Measurements from ENCODE around the gene ZNF587B.
A peak's percentile ranks its signal among the peaks of the same experiment; 100 is the strongest.
"Not testable (repeated sequence)": the region's sequence is repeated elsewhere in the genome, so short reads cannot be mapped to it uniquely, and the experiment has no call there.

Gene ZNF587B

DNA sequence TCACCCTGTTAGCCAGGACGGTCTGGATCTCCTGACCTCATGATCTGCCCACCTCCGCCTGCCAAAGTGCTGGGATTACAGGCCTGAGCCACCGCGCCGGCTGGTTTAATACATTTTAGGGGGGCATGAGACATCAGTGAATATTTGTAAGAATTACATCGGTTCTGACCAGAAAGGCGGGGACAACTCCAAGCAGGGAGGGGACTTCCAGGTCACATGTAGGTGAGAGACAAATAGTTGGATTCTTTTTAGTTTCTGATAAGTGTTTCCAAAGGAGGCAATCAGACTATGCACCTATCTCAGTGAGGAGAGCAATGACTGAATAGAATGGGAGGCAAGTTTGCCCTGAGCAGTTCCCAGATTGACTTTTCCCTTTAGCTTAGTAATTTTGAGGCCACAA, 11.7 kb upstream of the ZNF587B start:
- no peak for DNase-seq (ENCODE audit: low read depth in 4 of 4, low spot score in 1 of 4)

- peak; percentile 44 to 71 (median 51) for DNase-seq (ENCODE audit: low read depth in 4 of 4, low spot score in 1 of 4)
Measured at GRCh38 chr19:57819475-57820148, 10.5 kb upstream of the ZNF587B start.

GRCh38 chr19:57820599-57820998, 9.5 kb upstream of the ZNF587B start:
- no peak for DNase-seq (ENCODE audit: low read depth in 4 of 4, low spot score in 1 of 4)

DNA sequence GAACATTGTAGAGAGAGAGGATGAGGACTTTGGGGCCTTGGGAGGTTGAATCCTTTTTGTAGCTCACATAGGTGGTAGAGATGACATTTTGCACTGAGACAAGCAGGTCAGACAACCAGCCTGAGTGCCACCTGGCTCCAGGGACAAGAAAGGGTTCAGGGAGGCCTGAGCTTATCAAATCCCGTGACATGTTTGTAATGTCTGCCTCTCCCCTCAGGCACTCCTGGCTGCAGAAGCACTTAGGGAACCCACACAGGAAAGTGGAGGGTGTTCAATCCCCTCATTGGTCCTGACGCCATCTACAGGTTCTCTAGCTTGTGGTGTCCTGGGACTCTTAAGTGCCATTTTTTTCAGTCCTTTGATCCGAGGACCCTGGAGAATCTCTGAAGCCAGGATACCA, 9.0 kb upstream of the ZNF587B start:
- DNase-seq (ENCODE audit: low read depth in 4 of 4, low spot score in 1 of 4): not testable (repeated sequence)

GRCh38 chr19:57821501-57821900, 8.6 kb upstream of the ZNF587B start:
- not testable (repeated sequence) for DNase-seq (ENCODE audit: low read depth in 4 of 4, low spot score in 1 of 4)

DNA sequence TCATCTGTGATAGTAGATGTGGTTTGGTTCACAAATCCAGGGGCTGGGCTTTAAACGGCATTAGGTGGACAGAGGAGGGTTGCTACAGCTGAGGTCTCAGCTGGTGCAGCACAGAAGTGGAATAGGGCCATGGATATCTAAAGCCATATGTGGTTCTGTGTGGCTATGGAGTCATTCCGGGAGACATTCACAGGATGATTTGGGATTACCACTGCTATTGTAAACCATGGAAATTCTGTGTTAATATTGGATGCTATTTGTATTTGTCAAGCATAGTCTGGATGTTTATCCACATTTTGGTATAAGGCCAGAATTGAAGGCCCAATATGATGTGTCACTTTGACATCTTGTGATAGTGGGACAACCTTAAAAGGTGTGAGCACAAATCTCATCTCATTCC, 6.9 kb upstream of the ZNF587B start:
- DNase-seq (ENCODE audit: low read depth in 4 of 4, low spot score in 1 of 4): not testable (repeated sequence)

DNA sequence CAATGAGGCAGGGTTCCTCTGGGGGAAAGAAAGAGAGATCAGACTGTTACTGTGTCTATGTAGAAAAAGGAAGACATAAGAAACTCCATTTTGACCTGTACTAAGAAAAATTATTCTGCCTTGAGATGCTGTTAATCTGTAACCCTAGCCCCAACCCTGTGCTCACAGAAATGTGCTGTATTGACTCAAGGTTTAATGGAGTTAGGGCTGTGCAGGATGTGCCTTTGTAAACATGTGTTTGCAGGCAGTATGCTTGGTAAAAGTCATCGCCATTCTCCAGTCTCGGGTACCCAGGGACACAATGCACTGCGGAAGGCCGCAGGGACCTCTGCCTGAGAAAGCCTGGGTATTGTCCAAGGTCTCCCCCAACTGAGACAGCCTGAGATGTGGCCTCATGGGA, 6.5 kb upstream of the ZNF587B start:
- not testable (repeated sequence) for DNase-seq (ENCODE audit: low read depth in 4 of 4, low spot score in 1 of 4)

GRCh38 chr19:57825511-57825910, 4.6 kb upstream of the ZNF587B start:
- no peak for DNase-seq (ENCODE audit: low read depth in 4 of 4, low spot score in 1 of 4)

- DNase-seq (ENCODE audit: low read depth in 4 of 4, low spot score in 1 of 4): no peak
Measured at GRCh38 chr19:57829316-57829715, 783 bp upstream of the ZNF587B start.

DNA sequence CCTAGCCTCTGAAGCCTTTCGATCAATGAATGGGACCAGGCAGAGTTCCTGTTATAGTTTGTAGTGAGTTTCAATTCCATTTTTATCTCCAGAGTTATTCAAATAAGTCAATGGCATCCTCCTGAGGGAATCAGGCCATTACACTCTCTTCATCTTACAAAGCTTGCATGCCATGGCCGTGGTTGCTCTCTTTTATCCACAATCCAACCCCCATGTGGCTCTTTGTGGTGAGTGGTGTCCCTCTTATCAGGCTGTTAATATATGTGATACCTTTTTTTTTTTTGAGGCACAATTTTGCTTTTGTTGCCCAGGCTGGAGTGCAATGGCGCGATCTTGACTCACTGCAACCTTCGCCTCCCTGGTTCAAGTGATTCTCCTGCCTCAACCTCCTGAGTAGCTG, 6.9 kb downstream of the ZNF587B start:
- not testable (repeated sequence) for DNase-seq (ENCODE audit: low read depth in 4 of 4, low spot score in 1 of 4)

DNA sequence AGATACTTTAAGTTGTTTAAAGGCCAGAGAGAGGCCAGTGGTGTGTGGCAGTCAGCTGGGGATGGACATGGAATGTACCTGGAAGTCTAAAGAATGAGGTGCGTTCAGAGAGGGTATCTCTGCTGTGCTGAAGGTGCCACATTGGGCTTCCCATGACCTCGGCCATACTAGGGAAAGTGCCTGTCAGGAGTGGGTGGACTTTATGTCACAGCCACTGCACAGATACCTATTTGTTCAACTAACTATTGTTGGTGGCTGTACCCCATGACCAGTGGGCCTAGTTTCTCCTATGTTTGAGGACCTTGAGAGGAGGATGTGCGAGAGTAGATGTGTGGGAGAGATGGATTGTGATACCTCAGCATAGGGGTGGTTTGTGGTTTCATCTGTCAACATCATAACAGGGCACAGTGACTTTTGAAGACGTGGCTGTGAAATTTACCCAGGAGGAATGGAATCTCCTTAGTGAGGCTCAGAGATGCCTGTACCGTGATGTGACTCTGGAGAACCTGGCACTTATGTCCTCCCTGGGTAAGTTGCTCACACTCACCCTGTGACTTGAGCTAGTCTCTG, 8.6 kb downstream of the ZNF587B start:
- not testable (repeated sequence) for DNase-seq (ENCODE audit: low read depth in 4 of 4, low spot score in 1 of 4)

- DNase-seq (ENCODE audit: low read depth in 4 of 4, low spot score in 1 of 4): no peak
Measured at GRCh38 chr19:57841122-57841763, 11.1 kb downstream of the ZNF587B start.

DNA sequence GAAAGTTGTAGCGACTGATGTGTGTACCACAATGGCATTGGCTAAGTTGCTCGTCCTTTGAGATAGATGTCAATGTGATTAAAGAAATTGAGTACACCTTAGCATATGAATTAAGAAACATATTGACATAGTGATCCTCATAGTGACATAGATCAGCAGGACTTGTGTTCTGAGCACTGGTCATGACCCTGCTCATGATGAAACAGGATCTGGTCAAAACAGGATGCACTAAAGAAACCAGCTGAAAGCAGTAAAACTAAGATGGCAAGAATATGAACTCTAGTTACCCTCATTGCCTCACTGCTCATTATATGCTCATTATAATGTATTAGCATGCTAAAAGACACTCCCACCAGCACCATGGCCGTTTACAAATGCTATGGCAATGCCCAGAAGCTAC, 17.1 kb downstream of the ZNF587B start:
- DNase-seq (ENCODE audit: low read depth in 4 of 4, low spot score in 1 of 4): not testable (repeated sequence)

GRCh38 chr19:57849162-57849665, 19.1 kb downstream of the ZNF587B start:
- DNase-seq (ENCODE audit: low read depth in 4 of 4, low spot score in 1 of 4): not testable (repeated sequence)

- peak; percentile 39 to 62 (median 53) for DNase-seq (ENCODE audit: low read depth in 4 of 4, low spot score in 1 of 4)
Measured at GRCh38 chr19:57849666-57850473, 19.8 kb downstream of the ZNF587B start, which contains the start of gene ZNF587. ZNF587 (plus strand) TSS chr19:57849859; CDS start chr19:57850039, 180 bp downstream.

DNA sequence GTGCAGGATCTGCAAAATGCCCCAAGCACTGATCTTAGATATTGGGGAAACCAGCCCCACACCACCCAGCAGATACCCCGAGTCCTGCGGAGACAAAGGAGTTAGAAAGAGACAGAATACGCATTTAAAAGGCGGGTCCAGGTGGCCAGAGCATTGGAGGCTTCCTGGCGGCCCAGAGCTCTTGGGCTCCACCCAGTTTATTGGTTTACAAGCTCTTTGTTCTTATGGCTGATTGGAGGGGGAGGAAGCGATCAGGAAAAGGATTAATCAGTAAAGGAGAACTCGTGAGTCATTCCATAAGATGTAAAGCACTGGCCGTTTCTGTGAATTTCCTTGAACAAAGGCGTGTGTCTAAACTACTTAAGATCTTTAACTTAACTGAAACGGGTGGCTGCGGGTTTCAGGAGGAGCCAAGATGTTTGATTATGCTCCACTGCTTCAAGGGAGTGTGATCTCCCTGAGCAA, 20.5 kb downstream of the ZNF587B start:
- no peak for DNase-seq (ENCODE audit: low read depth in 4 of 4, low spot score in 1 of 4)

GRCh38 chr19:57851812-57852603, 21.9 kb downstream of the ZNF587B start:
- DNase-seq (ENCODE audit: low read depth in 4 of 4, low spot score in 1 of 4): not testable (repeated sequence)

GRCh38 chr19:57854117-57854516, 24.0 kb downstream of the ZNF587B start:
- not testable (repeated sequence) for DNase-seq (ENCODE audit: low read depth in 4 of 4, low spot score in 1 of 4)

GRCh38 chr19:57862351-57862750, 32.3 kb downstream of the ZNF587B start:
- DNase-seq (ENCODE audit: low read depth in 4 of 4, low spot score in 1 of 4): not testable (repeated sequence)

DNA sequence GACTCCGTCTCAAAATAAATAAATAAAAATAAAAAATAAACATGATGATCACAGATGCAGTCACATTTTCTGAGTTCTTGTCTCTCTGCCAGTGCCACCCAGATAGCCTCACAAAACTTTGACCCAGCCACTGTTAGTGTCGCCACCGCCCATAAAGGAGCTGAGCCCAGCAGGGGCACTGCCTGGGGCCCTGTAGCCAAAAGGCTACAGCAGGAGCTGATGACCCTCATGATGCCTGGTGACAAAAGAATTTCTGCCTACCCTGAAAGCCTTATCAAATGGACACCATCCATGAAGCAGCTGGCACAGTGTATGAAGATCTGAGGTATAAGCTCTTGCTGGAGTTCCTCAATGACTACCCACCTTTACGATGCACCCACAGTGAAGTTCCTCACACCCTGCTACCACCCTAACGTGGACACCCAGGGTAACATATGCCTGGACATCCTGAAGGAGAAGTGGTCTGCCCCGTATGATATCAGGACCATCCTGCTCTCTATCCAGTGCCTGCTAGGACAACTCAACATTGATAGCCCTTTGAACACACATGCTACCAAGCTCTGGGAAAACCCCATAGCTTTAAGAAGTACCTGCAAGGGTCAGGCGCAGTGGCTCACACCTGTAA, 37.9 kb downstream of the ZNF587B start:
- no peak for DNase-seq (ENCODE audit: low read depth in 4 of 4, low spot score in 1 of 4)

Data from stimulated activated CD4-positive, alpha-beta T cell treated with anti-CD3 and anti-CD28 coated beads, Interleukin-1b, Interleukin-23, amount 100 ng/mL, for 24 hours (primary cell).